Thyroid gland (tissue), 4 donors: ENCODE results near the gene NRIP2.

Experiments used
- CTCF ChIP-seq, 6 experiments: fragments of 200-600 bp in 3 of 6; fragments of 450-650 bp in 3 of 6; sonication (generic) in 3 of 6; IDR thresholded peaks; one replicate each; pipeline ENCODE4 v1.5.1; 2016 to 2019; ENCODE audit warnings: antibody characterized with exemption in 6 of 6, mild to moderate bottlenecking in 2 of 6, inconsistent platforms in 1 of 6, moderate library complexity in 1 of 6
- POLR2A ChIP-seq, 2 donors: fragments of 450-650 bp; IDR thresholded peaks; one replicate each; pipeline ENCODE4 v1.6.1; 2017; ENCODE audit warnings: antibody characterized with exemption in 2 of 2, mild to moderate bottlenecking in 2 of 2, moderate library complexity in 1 of 2

GRCh38 chr12:2801044-2801783, 33.6 kb downstream of the NRIP2 start:
- TF ChIP-seq POLR2A (IDR thresholded peaks at IDR 0.05) (no peak), CTCF (IDR thresholded peaks at IDR 0.05) (no peak)
